ACHN (cell line): ENCODE results near the gene PPP4R4.
A peak's percentile ranks its signal among the peaks of the same experiment; 100 is the strongest.
"Not testable (repeated sequence)": the region's sequence is repeated elsewhere in the genome, so short reads cannot be mapped to it uniquely, and the experiment has no call there.

Experiments used
- DNase-seq: peaks from one replicate; pipeline ENCODE4 v3.0.0-alpha.2; 2015
- in situ Hi-C: cut with HindIII; loops from 2 replicates; pipeline ENCODE4 v1.10.0; 2017; ENCODE audit warnings: low sequenced_read_pairs, low pct_ligation_motif_present, low pct_unique_long_range_greater_than_20kb

The PPP4R4 gene

GRCh38 chr14:94142247-94142646 lies 31.9 kb upstream of the PPP4R4 start:
- no peak for DNase-seq

GRCh38 chr14:94142836-94143235 lies 31.3 kb upstream of the PPP4R4 start:
- no peak for DNase-seq
- in situ Hi-C loops: no loop called here

More at GRCh38 chr14:94142247-94142646, 31.9 kb upstream of the PPP4R4 start:
- in situ Hi-C loops: no loop called here

GRCh38 chr14:94143239-94143638 lies 30.9 kb upstream of the PPP4R4 start:
- in situ Hi-C loops: no loop called here
- DNase-seq: peak; percentile 33

- no peak for DNase-seq
- in situ Hi-C loops: no loop called here
These were observed 30.4 kb upstream of the PPP4R4 start for GRCh38 chr14:94143711-94144110.

GRCh38 chr14:94144765-94145164 lies 29.4 kb upstream of the PPP4R4 start:
- in situ Hi-C loops: no loop called here
- no peak for DNase-seq

GRCh38 chr14:94145902-94146527 lies 28.1 kb upstream of the PPP4R4 start:
- DNase-seq: no peak
- in situ Hi-C loops: no loop called here

- in situ Hi-C loops: no loop called here
- no peak for DNase-seq
These were observed 21.4 kb upstream of the PPP4R4 start for GRCh38 chr14:94152676-94153075.

- in situ Hi-C loops: no loop called here
- no peak for DNase-seq
These were observed 20.3 kb upstream of the PPP4R4 start for GRCh38 chr14:94153750-94154342.

- in situ Hi-C loops, DNase-seq: not testable (repeated sequence)
These were observed 18.0 kb upstream of the PPP4R4 start for GRCh38 chr14:94156143-94156542.

- DNase-seq: no peak
- in situ Hi-C loops: no loop called here
These were observed 16.9 kb upstream of the PPP4R4 start for GRCh38 chr14:94157197-94157596.

- DNase-seq: no peak
- in situ Hi-C loops: no loop called here
These were observed 15.8 kb upstream of the PPP4R4 start for GRCh38 chr14:94158239-94158883.

GRCh38 chr14:94161058-94161457 lies 13.1 kb upstream of the PPP4R4 start:
- in situ Hi-C loops: no loop called here
- no peak for DNase-seq

- in situ Hi-C loops: no loop called here
- DNase-seq: no peak
These were observed 12.1 kb upstream of the PPP4R4 start for GRCh38 chr14:94161981-94162380.

GRCh38 chr14:94162466-94162865 lies 11.7 kb upstream of the PPP4R4 start:
- in situ Hi-C loops: no loop called here
- DNase-seq: no peak

- DNase-seq: no peak
- in situ Hi-C loops: no loop called here
These were observed 10.3 kb upstream of the PPP4R4 start for GRCh38 chr14:94163796-94164195.

- DNase-seq: no peak
- in situ Hi-C loops: no loop called here
These were observed 9.3 kb upstream of the PPP4R4 start for GRCh38 chr14:94164685-94165431.

GRCh38 chr14:94165744-94166143 lies 8.4 kb upstream of the PPP4R4 start:
- in situ Hi-C loops: no loop called here
- no peak for DNase-seq

GRCh38 chr14:94170136-94170535 lies 4.0 kb upstream of the PPP4R4 start:
- DNase-seq: no peak
- in situ Hi-C loops: no loop called here

GRCh38 chr14:94171208-94171607 lies 2.9 kb upstream of the PPP4R4 start:
- DNase-seq: no peak

More at GRCh38 chr14:94171208-94171607, 2.9 kb upstream of the PPP4R4 start:
- in situ Hi-C loops: no loop called here
